GM12875 (cell line): ENCODE results near the gene GRM2.

Source experiments
- H3K4me3 ChIP-seq: one replicate; pipeline ENCODE4 v1.5.1; 2011; ENCODE audit warnings: low read depth, low read length, control low read depth
- TF ChIP-seq, protein P1 (sequence below): IDR thresholded peaks from 2 replicates; pipeline ENCODE4 v1.5.1; 2011; ENCODE audit warnings: low read depth, mild to moderate bottlenecking, control low read depth, inconsistent platforms, low read length, moderate library complexity, borderline replicate concordance; ENCODE audit not compliant: insufficient read depth

Gene GRM2

DNA sequence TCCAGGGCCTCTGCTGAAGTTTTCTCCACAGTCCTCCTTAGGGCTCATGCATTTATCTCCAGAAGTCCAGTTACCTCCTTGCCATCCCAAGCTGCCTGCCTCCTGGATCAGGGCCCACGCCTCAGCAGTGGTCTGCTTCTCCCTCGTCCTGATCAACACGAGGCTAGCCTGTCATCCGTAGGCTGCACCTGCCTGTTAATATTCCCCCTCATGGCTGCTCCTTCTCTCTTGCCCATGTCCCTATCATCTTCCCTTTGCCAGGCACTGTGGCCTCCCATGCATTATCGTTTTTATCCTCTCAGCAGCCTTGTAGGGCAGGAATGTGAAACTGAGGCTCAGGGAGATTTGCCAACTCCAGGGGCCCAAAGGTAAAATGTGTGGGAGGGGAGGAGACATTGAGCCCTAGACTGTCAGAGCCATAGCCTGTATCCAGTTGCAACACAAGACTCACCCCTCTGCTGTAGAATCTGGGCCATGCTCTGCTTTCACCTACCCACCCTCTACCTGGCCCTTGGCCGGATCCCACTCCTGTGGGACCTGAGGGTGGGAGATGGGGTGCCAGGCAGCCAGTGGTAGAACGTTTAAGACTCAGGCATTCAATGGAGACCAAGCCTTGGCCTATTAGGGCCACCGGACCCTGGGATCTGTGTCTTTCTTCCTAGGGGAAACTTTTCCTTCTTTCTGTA, 4.6 kb downstream of the GRM2 start:
- TF ChIP-seq, protein P1, sequence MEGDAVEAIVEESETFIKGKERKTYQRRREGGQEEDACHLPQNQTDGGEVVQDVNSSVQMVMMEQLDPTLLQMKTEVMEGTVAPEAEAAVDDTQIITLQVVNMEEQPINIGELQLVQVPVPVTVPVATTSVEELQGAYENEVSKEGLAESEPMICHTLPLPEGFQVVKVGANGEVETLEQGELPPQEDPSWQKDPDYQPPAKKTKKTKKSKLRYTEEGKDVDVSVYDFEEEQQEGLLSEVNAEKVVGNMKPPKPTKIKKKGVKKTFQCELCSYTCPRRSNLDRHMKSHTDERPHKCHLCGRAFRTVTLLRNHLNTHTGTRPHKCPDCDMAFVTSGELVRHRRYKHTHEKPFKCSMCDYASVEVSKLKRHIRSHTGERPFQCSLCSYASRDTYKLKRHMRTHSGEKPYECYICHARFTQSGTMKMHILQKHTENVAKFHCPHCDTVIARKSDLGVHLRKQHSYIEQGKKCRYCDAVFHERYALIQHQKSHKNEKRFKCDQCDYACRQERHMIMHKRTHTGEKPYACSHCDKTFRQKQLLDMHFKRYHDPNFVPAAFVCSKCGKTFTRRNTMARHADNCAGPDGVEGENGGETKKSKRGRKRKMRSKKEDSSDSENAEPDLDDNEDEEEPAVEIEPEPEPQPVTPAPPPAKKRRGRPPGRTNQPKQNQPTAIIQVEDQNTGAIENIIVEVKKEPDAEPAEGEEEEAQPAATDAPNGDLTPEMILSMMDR, result no peak
- H3K4me3 ChIP-seq, result no peak overlapping the region

DNA sequence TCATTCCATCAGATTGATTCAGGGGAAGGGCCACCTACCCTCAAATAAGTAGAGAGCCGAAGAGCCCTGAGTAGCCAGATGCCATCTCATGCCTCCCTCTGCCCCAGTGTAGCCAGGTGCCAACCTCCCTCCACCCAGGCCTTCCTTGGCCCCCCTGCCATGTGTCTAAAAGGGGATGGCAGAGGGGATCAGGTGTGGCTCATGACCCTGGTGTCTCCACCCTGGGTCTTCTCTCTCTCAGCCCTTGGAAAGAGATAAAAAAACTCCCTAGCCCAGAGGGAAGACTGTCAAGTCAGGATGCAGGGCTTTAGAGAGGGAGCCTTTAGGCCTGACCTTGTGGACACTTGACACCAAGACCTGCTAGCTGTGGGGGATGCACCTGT, 5.2 kb downstream of the GRM2 start:
- H3K4me3 ChIP-seq, result no peak overlapping the region
- TF ChIP-seq, protein P1, result no peak

DNA sequence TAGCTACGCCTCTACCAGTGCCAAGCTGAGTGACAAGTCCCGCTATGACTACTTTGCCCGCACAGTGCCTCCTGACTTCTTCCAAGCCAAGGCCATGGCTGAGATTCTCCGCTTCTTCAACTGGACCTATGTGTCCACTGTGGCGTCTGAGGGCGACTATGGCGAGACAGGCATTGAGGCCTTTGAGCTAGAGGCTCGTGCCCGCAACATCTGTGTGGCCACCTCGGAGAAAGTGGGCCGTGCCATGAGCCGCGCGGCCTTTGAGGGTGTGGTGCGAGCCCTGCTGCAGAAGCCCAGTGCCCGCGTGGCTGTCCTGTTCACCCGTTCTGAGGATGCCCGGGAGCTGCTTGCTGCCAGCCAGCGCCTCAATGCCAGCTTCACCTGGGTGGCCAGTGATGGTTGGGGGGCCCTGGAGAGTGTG, 5.7 kb downstream of the GRM2 start:
- H3K4me3 ChIP-seq, result no peak overlapping the region
- TF ChIP-seq, protein P1, result no peak

- TF ChIP-seq, protein P1, result no peak
- no peak overlapping the region for H3K4me3 ChIP-seq
These were observed 6.1 kb downstream of the GRM2 start for GRCh38 chr3:51712963-51713362.

GRCh38 chr3:51715231-51715976, 8.5 kb downstream of the GRM2 start:
- H3K4me3 ChIP-seq, result no peak overlapping the region
- TF ChIP-seq, protein P1, result no peak

- H3K4me3 ChIP-seq, result no peak overlapping the region
- TF ChIP-seq, protein P1, result no peak
These were observed 9.1 kb downstream of the GRM2 start for GRCh38 chr3:51715977-51716294.

DNA sequence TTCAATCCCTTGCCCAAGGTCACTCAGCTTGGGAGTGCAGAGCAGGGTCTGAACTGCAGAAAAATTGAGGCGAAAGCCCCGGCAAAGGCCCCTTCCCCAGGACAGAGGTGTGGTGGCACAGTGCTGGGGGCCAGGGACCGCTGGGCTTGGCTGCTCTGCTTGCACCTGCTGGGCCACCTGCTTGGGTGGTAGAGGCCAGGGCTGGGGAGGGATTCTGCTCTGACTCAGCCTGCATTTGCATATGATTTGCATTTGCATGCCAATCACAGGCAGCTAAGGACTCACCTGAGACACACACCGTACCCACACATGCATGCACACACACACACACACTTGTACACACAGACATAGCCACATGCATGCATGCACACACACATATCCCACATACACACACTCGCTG, 9.9 kb downstream of the GRM2 start:
- TF ChIP-seq, protein P1, result no peak
- no peak overlapping the region for H3K4me3 ChIP-seq
